Lower lobe of right lung (tissue), 2 donors: ENCODE data around the gene GDF7. TPM values are rescaled to one million over a fixed set of nuclear protein-coding genes. Genes with fewer than 3 reads are reported as not detected.

ENCODE experiments used
- ATAC-seq, 2 donors: fragments of 200-7000 bp; cut with Tn5 transposase; one replicate each; pipeline ENCODE4 v1.9.1; 2020 to 2022; ENCODE audit warnings: mild to moderate bottlenecking in 2 of 2, moderate library complexity in 2 of 2
- DNase-seq: peaks from one replicate; pipeline ENCODE4 v3.0.0-alpha.2; 2020
- H3K27ac ChIP-seq: fragments of 200-600 bp; one replicate; pipeline ENCODE4 v1.8.0; 2022
- H3K27me3 ChIP-seq: fragments of 200-600 bp; one replicate; pipeline ENCODE4 v1.8.0; 2022; ENCODE audit warnings: low read depth
- H3K36me3 ChIP-seq: fragments of 200-600 bp; one replicate; pipeline ENCODE4 v1.8.0; 2022; ENCODE audit warnings: mild to moderate bottlenecking
- H3K4me1 ChIP-seq: fragments of 200-600 bp; one replicate; pipeline ENCODE4 v1.8.0; 2022
- H3K4me3 ChIP-seq: fragments of 200-600 bp; one replicate; pipeline ENCODE4 v1.8.0; 2022; ENCODE audit warnings: mild to moderate bottlenecking
- H3K9me3 ChIP-seq: fragments of 200-600 bp; one replicate; pipeline ENCODE4 v1.8.0; 2022
- CTCF ChIP-seq: fragments of 200-600 bp; IDR thresholded peaks from one replicate; pipeline ENCODE4 v1.8.0; 2022; ENCODE audit warnings: antibody characterized with exemption, mild to moderate bottlenecking
- intact Hi-C: fragments of 100-400 bp; cut with DNase I; formaldehyde crosslinking; loops from one replicate; pipeline ENCODE4 v1.11.0; 2022
- total RNA-seq: library from RNA; stranded (reverse); fragmentation: NEBNext Ultra II Directional; extraction: Animal tissue kit (Norgen Biotek cat#: 25700); gene quantifications from one replicate; pipeline ENCODE4 v1.2.1, GENCODE V29; 2021
- donor health status: DM: no; HTN: yes; CAD: no; lungs with severe emphysema.

GDF7 gene
- total RNA-seq, 1 donor from 2014 or later, result 0.62 TPM

- H3K9me3 ChIP-seq, result no peaks in the 10 kb centered on the region
- no peak for TF ChIP-seq CTCF
- H3K27me3 ChIP-seq, result peaks cover 42% of the 10 kb centered on the region
- H3K4me3 ChIP-seq, result no peak overlapping the region
- no peak overlapping the region for H3K27ac ChIP-seq
- intact Hi-C loops, result loop anchor here (10.0 kb wide), 1 partner anchor 289 kb away; no protein-coding TSS in a partner anchor
- ATAC-seq (peak; percentile 62 to 71), DNase-seq (no peak)
- peaks cover 3% of the 10 kb centered on the region for H3K36me3 ChIP-seq
- H3K4me1 ChIP-seq, result peaks cover 4% of the 10 kb centered on the region
Observed at GRCh38 chr2:20675701-20676352, 8.9 kb downstream of the GDF7 start.

- Histone ChIP-seq H3K27me3 (peaks cover 34% of the 10 kb centered on the region), H3K36me3 (peaks cover 4% of the 10 kb centered on the region), H3K4me3 (no peak overlapping the region), H3K4me1 (peaks cover 4% of the 10 kb centered on the region), H3K9me3 (no peaks in the 10 kb centered on the region), H3K27ac (no peak overlapping the region)
- intact Hi-C loops, result loop anchor here (10.0 kb wide), 1 partner anchor 288 kb away; no protein-coding TSS in a partner anchor
- TF ChIP-seq CTCF, result no peak
- DNase-seq (no peak), ATAC-seq (peak in 1 of 2 donors; percentile 26)
Observed at GRCh38 chr2:20676353-20677215, 9.6 kb downstream of the GDF7 start.

DNA sequence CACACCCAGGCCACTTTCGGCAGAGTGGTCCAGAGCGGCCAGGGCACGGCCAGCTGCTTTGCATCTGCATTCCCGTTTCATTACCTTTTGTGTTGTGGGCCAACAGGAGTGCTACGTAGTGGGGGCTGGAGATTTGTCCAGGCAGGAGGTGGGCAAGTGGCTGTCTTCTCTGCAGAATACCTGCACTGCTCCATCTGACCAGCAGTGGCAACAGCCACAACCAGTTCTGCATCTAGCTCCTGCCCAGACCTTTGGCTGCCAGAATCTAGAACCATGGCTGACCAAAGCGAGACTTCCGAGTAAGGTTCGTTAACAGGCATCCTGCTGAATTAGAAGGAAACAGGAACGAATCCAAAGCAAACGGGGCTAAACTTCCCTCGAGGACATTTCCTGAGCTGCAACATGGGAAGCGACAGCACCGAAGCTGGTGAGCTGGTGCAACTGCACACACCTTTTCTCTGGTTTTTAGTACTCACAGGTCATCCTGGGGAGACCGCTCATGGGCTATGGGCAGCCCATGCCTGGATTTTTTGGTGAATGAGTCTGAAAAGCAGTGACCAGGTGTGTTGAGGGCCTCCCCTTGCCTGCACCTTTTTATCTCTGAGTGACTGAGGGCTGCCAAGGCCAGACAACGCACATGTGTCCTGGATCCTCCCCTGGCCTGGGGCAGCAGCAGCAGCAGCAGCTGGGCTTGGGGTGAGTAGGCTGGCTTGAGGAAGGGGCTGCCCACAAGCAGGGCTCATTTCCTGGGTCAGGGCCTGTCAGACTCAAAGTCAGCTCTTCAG is 10.5 kb downstream of the GDF7 start:
- no peak for DNase-seq
- Histone ChIP-seq H3K27me3 (peaks cover 25% of the 10 kb centered on the region), H3K4me3 (no peak overlapping the region), H3K27ac (no peak overlapping the region), H3K36me3 (peaks cover 4% of the 10 kb centered on the region), H3K9me3 (no peaks in the 10 kb centered on the region), H3K4me1 (peaks cover 4% of the 10 kb centered on the region)
- TF ChIP-seq CTCF, result no peak
- ATAC-seq, result no peak
- intact Hi-C loops, result loop anchor here (10.0 kb wide), 1 partner anchor 287 kb away; no protein-coding TSS in a partner anchor

GRCh38 chr2:20678086-20678395 is 11.1 kb downstream of the GDF7 start:
- Histone ChIP-seq H3K9me3 (no peaks in the 10 kb centered on the region), H3K27me3 (peaks cover 20% of the 10 kb centered on the region), H3K4me1 (peaks cover 4% of the 10 kb centered on the region), H3K27ac (no peak overlapping the region), H3K36me3 (peaks cover 4% of the 10 kb centered on the region), H3K4me3 (no peak overlapping the region)
- no peak for TF ChIP-seq CTCF
- DNase-seq (no peak), ATAC-seq (no peak)
- intact Hi-C loops, result loop anchor here (10.0 kb wide), 1 partner anchor 287 kb away; no protein-coding TSS in a partner anchor

DNA sequence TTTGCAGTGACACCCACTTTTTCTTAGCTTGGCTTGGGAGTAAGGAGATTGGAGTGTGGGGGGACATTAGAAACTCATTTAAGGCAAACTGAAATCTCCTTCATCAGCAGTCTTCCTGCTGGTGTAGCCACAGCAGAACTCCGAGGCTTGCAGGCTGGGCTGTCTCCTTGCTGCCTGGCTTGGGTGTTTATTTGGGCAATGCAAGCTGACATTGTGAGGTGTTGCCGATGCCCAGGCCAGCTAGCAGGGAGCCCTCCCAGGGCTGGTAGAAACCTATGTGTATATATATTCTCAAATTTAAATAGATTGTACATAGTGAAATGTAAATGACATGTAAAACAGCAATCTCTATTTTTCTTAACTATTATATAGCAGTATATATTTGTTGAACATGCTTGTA is 11.8 kb downstream of the GDF7 start:
- Histone ChIP-seq H3K27me3 (peaks cover 13% of the 10 kb centered on the region), H3K4me1 (peaks cover 4% of the 10 kb centered on the region), H3K4me3 (no peak overlapping the region), H3K36me3 (peaks cover 4% of the 10 kb centered on the region), H3K27ac (no peak overlapping the region), H3K9me3 (no peaks in the 10 kb centered on the region)
- DNase-seq (no peak), ATAC-seq (no peak)
- intact Hi-C loops, result loop anchor here (10.0 kb wide), 1 partner anchor 286 kb away; no protein-coding TSS in a partner anchor
- TF ChIP-seq CTCF, result no peak
